Body of pancreas (tissue), 4 donors: ENCODE data around the gene SPTSSA. TPM values are rescaled to one million over a fixed set of nuclear protein-coding genes. Genes with fewer than 3 reads are reported as not detected.

Experiments
- ATAC-seq: fragments of 150-250 bp; one replicate; pipeline ENCODE4 v1.9.1; 2016
- DNase-seq, 4 donors: peaks; one replicate each; pipeline ENCODE4 v3.0.0-alpha.2; 2019
- H3K27ac ChIP-seq, 4 donors: fragments of 200-600 bp; sonication (generic); 1 replicate in 3 of 4; 2 replicates in 1 of 4; pipeline versions ENCODE4 v1.5.1 to v1.6.1; 2016 to 2019; ENCODE audit warnings: mild to moderate bottlenecking in 1 of 4, mixed read lengths in 1 of 4, moderate library complexity in 1 of 4
- H3K27me3 ChIP-seq, 2 donors: fragments of 200-600 bp; sonication (generic); one replicate each; pipeline ENCODE4 v1.6.0; 2016; ENCODE audit warnings: mild to moderate bottlenecking in 1 of 2
- H3K36me3 ChIP-seq, 2 donors: fragments of 200-600 bp; sonication (generic); replicated peaks in 1 of 2; 2 replicates each; pipeline ENCODE4 v1.5.1; 2016; ENCODE audit warnings: low read depth in 2 of 2; ENCODE audit not compliant: insufficient read depth in 1 of 2
- H3K4me1 ChIP-seq: fragments of 200-600 bp; sonication (generic); one replicate; pipeline ENCODE4 v1.6.0; 2016
- H3K4me3 ChIP-seq, 2 donors: fragments of 200-600 bp; sonication (generic); 1 replicate in 1 of 2; 2 replicates in 1 of 2; pipeline ENCODE4 v1.5.1; 2016 to 2019
- H3K9me3 ChIP-seq, 3 donors: fragments of 200-600 bp; sonication (generic); 1 replicate in 2 of 3; 2 replicates in 1 of 3; pipeline ENCODE4 v1.5.1; 2016
- POLR2A ChIP-seq, 3 donors: fragments of 450-650 bp; IDR thresholded peaks; one replicate each; pipeline ENCODE4 v1.6.1; 2016; ENCODE audit warnings: antibody characterized with exemption in 3 of 3, mild to moderate bottlenecking in 2 of 3
- WGBS, 2 donors: methylation state at CpG; one replicate each; pipeline ENCODE4 v1.1.5; 2017; 5-methylcytosine and 5-hydroxymethylcytosine counted together
- intact Hi-C: fragments of 100-400 bp; cut with DNase I; formaldehyde crosslinking; loops from one replicate; pipeline ENCODE4 v1.15.1; 2023
- total RNA-seq, 2 donors: library from RNA; depleted of rRNA; stranded (reverse); fragments of >200 nt; gene quantifications; one replicate each; pipeline ENCODE4 v1.1.0, GENCODE V29; 2016
- TF ChIP-seq, protein P1 (sequence below), 7 experiments: fragments of 450-650 bp in 4 of 7; fragments of 200-600 bp in 3 of 7; sonication (generic) in 3 of 7; IDR thresholded peaks; one replicate each; pipeline ENCODE4 v1.5.1; 2016 to 2019; ENCODE audit warnings: antibody characterized with exemption in 7 of 7

The SPTSSA gene
- total RNA-seq, 2 donors from 2014 or later: 10.5 to 14.5 TPM

GRCh38 chr14:34460295-34460694 is 1.7 kb downstream of the SPTSSA start:
- no peaks in the 10 kb centered on the region for H3K36me3 ChIP-seq
- no peak for DNase-seq
- intact Hi-C loops: no loop called here
- peak overlapping the region in 1 of 4 donors; percentile 92 for H3K27ac ChIP-seq
- WGBS, 2 donors: 81% methylated on average over 1 of the region's 1 CpG
- TF ChIP-seq, protein P1, sequence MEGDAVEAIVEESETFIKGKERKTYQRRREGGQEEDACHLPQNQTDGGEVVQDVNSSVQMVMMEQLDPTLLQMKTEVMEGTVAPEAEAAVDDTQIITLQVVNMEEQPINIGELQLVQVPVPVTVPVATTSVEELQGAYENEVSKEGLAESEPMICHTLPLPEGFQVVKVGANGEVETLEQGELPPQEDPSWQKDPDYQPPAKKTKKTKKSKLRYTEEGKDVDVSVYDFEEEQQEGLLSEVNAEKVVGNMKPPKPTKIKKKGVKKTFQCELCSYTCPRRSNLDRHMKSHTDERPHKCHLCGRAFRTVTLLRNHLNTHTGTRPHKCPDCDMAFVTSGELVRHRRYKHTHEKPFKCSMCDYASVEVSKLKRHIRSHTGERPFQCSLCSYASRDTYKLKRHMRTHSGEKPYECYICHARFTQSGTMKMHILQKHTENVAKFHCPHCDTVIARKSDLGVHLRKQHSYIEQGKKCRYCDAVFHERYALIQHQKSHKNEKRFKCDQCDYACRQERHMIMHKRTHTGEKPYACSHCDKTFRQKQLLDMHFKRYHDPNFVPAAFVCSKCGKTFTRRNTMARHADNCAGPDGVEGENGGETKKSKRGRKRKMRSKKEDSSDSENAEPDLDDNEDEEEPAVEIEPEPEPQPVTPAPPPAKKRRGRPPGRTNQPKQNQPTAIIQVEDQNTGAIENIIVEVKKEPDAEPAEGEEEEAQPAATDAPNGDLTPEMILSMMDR (IDR thresholded peaks at IDR 0.05): no peak
- H3K27me3 ChIP-seq: no peaks in the 10 kb centered on the region
- H3K9me3 ChIP-seq: no peaks in the 10 kb centered on the region
- no peak for ATAC-seq
- peaks cover 24% of the 10 kb centered on the region for H3K4me1 ChIP-seq
- H3K4me3 ChIP-seq: no peak overlapping the region

- Histone ChIP-seq H3K4me3 (no peak overlapping the region), H3K4me1 (peaks cover 19% of the 10 kb centered on the region), H3K9me3 (no peaks in the 10 kb centered on the region), H3K27ac (no peak overlapping the region), H3K36me3 (peaks cover 0 to 2% of the 10 kb centered on the region in 2 donors), H3K27me3 (no peaks in the 10 kb centered on the region)
- intact Hi-C loops: loop anchor here (10.0 kb wide), 1 partner anchor 92 kb away; no protein-coding TSS in a partner anchor
- TF ChIP-seq, protein P1 (IDR thresholded peaks at IDR 0.05): no peak
- TF ChIP-seq POLR2A (IDR thresholded peaks at IDR 0.05): no peak
- DNase-seq: no peak
- no peak for ATAC-seq
- 83 to 89% methylated on average over 3 of the region's 3 CpGs for WGBS, 2 donors
Observed at GRCh38 chr14:34457186-34457585, 4.9 kb downstream of the SPTSSA start.

DNA sequence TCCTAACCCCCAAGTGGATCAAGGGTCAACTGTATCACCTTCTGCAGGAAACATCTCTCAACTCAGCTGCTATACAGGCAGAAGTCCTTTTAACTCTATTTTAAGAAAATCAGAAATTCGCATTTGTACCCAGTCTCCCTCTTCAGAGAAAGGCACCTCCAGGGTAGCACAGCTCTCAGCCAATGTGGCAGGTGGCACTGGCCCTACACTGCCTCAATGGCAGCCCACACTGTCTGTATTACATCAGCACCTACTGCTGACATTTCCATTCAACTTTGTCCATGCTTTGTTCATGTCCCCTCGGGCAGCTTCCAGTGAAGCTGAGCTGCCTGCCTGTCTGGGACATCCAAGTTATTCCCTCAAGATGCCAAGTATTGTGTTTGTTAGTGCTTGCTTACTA is 8.8 kb downstream of the SPTSSA start:
- Histone ChIP-seq H3K9me3 (no peaks in the 10 kb centered on the region), H3K36me3 (peaks cover 0 to 2% of the 10 kb centered on the region in 2 donors), H3K4me1 (no peaks in the 10 kb centered on the region), H3K27me3 (no peaks in the 10 kb centered on the region), H3K4me3 (no peak overlapping the region), H3K27ac (no peak overlapping the region)
- ATAC-seq (no peak), DNase-seq (no peak)
- 84 to 86% methylated on average over 2 of the region's 2 CpGs for whole genome bisulfite sequencing, 2 donors
- intact Hi-C loops: loop anchor here (10.0 kb wide), 1 partner anchor 88 kb away; no protein-coding TSS in a partner anchor
- no peak for TF ChIP-seq POLR2A (IDR thresholded peaks at IDR 0.05)
- TF ChIP-seq, protein P1 (IDR thresholded peaks at IDR 0.05): no peak

DNA sequence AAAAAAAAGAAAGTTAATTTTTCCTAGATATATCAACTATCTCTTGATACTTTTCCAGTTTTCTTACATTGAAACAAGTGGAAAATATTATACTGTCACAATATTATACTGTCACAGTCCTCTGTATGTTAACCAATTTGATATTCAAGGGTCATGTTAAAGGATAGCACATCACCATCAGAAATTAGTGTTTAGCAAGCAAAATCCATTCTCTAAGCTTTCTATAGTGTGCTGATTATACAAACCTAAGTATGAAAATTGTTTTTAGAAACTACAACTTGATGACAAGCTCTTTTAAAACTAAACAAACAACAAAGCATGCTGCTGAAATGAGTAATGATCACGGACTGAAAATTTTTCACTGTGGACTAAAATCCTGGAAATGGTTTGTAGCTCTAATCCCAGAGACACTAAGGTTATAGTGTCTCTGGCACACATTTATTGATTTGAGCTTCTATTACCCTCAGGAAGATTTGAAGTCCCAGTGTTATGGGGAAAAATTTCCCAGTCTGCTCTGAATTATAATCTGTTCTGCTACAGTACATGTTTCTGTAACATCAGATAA is 9.7 kb downstream of the SPTSSA start:
- WGBS, 2 donors: 30 to 59% methylated on average over 1 of the region's 1 CpG
- peaks cover 0 to 2% of the 10 kb centered on the region in 2 donors for H3K36me3 ChIP-seq
- no peak for ATAC-seq

DNA sequence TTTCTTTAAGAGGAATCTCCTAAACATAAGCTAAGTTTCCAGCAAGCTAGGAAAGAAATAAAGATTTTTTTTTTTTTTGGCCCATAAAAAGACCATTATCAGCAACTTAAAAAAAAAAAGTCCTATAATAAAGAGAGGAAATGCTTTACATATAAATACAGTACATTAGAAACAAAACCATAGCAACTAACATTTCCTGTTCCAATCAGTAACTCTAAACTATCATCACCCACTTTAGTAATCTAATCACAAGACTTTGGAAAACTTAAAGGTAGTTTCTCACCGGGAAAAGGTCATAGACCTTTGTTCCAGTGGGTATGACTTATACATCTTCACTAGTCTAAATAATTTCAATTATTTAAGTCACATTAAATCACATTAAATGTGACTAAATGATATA is 11.1 kb downstream of the SPTSSA start:
- Histone ChIP-seq H3K36me3 (peaks cover 0 to 2% of the 10 kb centered on the region in 2 donors), H3K4me1 (no peaks in the 10 kb centered on the region), H3K4me3 (no peak overlapping the region), H3K27me3 (no peaks in the 10 kb centered on the region), H3K27ac (no peak overlapping the region), H3K9me3 (no peaks in the 10 kb centered on the region)
- intact Hi-C loops: loop anchor here (10.0 kb wide), 1 partner anchor 86 kb away; no protein-coding TSS in a partner anchor
- TF ChIP-seq, protein P1 (IDR thresholded peaks at IDR 0.05): no peak
- no peak for TF ChIP-seq POLR2A (IDR thresholded peaks at IDR 0.05)
- 23 to 30% methylated on average over 1 of the region's 1 CpG for WGBS, 2 donors
- ATAC-seq (no peak), DNase-seq (no peak)

More for the DNA sequence above, 9.7 kb downstream of the SPTSSA start:
- H3K27ac ChIP-seq: no peak overlapping the region
- H3K9me3 ChIP-seq: no peaks in the 10 kb centered on the region
- no peaks in the 10 kb centered on the region for H3K4me1 ChIP-seq
- intact Hi-C loops: loop anchor here (10.0 kb wide), 1 partner anchor 88 kb away; no protein-coding TSS in a partner anchor
- DNase-seq: no peak
- no peak for TF ChIP-seq POLR2A (IDR thresholded peaks at IDR 0.05)
- no peak overlapping the region for H3K4me3 ChIP-seq
- no peaks in the 10 kb centered on the region for H3K27me3 ChIP-seq
